ENCODE data around the gene CDH18.

- TF ChIP-seq, protein P1, sequence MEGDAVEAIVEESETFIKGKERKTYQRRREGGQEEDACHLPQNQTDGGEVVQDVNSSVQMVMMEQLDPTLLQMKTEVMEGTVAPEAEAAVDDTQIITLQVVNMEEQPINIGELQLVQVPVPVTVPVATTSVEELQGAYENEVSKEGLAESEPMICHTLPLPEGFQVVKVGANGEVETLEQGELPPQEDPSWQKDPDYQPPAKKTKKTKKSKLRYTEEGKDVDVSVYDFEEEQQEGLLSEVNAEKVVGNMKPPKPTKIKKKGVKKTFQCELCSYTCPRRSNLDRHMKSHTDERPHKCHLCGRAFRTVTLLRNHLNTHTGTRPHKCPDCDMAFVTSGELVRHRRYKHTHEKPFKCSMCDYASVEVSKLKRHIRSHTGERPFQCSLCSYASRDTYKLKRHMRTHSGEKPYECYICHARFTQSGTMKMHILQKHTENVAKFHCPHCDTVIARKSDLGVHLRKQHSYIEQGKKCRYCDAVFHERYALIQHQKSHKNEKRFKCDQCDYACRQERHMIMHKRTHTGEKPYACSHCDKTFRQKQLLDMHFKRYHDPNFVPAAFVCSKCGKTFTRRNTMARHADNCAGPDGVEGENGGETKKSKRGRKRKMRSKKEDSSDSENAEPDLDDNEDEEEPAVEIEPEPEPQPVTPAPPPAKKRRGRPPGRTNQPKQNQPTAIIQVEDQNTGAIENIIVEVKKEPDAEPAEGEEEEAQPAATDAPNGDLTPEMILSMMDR (IDR thresholded peaks at IDR 0.05; ENCODE audit: low read length) = no peak
- TF ChIP-seq EZH2 (optimal IDR thresholded peaks at IDR 0.05; ENCODE audit: low read depth, low read length) (no peak), EZH2phosphoT487 (IDR thresholded peaks at IDR 0.05; ENCODE audit: low read length) (no peak)
Measured at GRCh38 chr5:19538607-19539006, 449.4 kb downstream of the CDH18 start.

Data from MM.1S (cell line).